Measurements from ENCODE around the gene INSR. TPM values are rescaled to one million over a fixed set of nuclear protein-coding genes. Genes with fewer than 3 reads are reported as not detected.

Gene INSR
- total and polyA plus RNA-seq, 2 experiments from 2014 or later = 19.2 to 52.1 TPM

- H3K4me1 Mint-ChIP-seq = no peaks in the 10 kb centered on the region
Measured at GRCh38 chr19:7172794-7173193, 121.4 kb downstream of the INSR start.

More at GRCh38 chr19:7172794-7173193, 121.4 kb downstream of the INSR start:
- H3K27me3 ChIP-seq (ENCODE audit: insufficient read depth) = no peaks in the 10 kb centered on the region
- H3K36me3 ChIP-seq (ENCODE audit: insufficient read depth) = peaks cover 29% of the 10 kb centered on the region
- H3K79me2 ChIP-seq (replicated peaks; ENCODE audit: insufficient read depth) = no peaks in the 10 kb centered on the region
- DNase-seq (ENCODE audit: low spot score) = no peak
- H3K27ac Mint-ChIP-seq = no peak overlapping the region
- no peaks in the 10 kb centered on the region for H3F3A ChIP-seq (replicated peaks; ENCODE audit: low read depth)
- no peaks in the 10 kb centered on the region for H4K20me1 ChIP-seq (replicated peaks; ENCODE audit: insufficient read depth)
- H2AFZ ChIP-seq = no peak overlapping the region
- H3K4me1 ChIP-seq (ENCODE audit: insufficient read depth) = no peaks in the 10 kb centered on the region
- peaks cover 2% of the 10 kb centered on the region for H3K27me3 Mint-ChIP-seq (ENCODE audit: insufficient read depth, low read depth, poor library complexity)
- peaks cover 28% of the 10 kb centered on the region for H3K9me3 Mint-ChIP-seq
- no peak overlapping the region for H3K4me3 ChIP-seq
- no peak overlapping the region for H3K4me2 ChIP-seq
- no peak overlapping the region for H3K4me3 Mint-ChIP-seq
- peaks cover 58% of the 10 kb centered on the region for H3K36me3 Mint-ChIP-seq (ENCODE audit: low read depth)
- no peak overlapping the region for H3K27ac ChIP-seq (ENCODE audit: low read depth)
- H3K9me2 ChIP-seq (ENCODE audit: insufficient read depth) = no peaks in the 10 kb centered on the region
- TF ChIP-seq ZNF331 (CRISPR knock-in tag; IDR thresholded peaks at IDR 0.05; ENCODE audit: low read depth) (no peak), ETS1 (IDR thresholded peaks at IDR 0.05) (no peak), STAT1 (IDR thresholded peaks at IDR 0.05; ENCODE audit: unreplicated experiment) (no peak), ZNF462 (CRISPR knock-in tag; IDR thresholded peaks at IDR 0.05) (no peak), POLR2AphosphoS5 (IDR thresholded peaks at IDR 0.05; ENCODE audit: low read depth) (no peak), CREB1 (CRISPR knock-in tag; IDR thresholded peaks at IDR 0.05; ENCODE audit: low read depth) (no peak), EZH2phosphoT487 (IDR thresholded peaks at IDR 0.05; ENCODE audit: unreplicated experiment) (no peak), EZH2 (IDR thresholded peaks at IDR 0.05; ENCODE audit: low read depth, unreplicated experiment) (no peak), CTCF (conservative IDR thresholded peaks at IDR 0.05; ENCODE audit: low read depth in 2 of 2) (no peak), JUNB (IDR thresholded peaks at IDR 0.05; ENCODE audit: unreplicated experiment) (no peak), ZNF114 (CRISPR knock-in tag; IDR thresholded peaks at IDR 0.05) (no peak)
- TF ChIP-seq, protein P1, sequence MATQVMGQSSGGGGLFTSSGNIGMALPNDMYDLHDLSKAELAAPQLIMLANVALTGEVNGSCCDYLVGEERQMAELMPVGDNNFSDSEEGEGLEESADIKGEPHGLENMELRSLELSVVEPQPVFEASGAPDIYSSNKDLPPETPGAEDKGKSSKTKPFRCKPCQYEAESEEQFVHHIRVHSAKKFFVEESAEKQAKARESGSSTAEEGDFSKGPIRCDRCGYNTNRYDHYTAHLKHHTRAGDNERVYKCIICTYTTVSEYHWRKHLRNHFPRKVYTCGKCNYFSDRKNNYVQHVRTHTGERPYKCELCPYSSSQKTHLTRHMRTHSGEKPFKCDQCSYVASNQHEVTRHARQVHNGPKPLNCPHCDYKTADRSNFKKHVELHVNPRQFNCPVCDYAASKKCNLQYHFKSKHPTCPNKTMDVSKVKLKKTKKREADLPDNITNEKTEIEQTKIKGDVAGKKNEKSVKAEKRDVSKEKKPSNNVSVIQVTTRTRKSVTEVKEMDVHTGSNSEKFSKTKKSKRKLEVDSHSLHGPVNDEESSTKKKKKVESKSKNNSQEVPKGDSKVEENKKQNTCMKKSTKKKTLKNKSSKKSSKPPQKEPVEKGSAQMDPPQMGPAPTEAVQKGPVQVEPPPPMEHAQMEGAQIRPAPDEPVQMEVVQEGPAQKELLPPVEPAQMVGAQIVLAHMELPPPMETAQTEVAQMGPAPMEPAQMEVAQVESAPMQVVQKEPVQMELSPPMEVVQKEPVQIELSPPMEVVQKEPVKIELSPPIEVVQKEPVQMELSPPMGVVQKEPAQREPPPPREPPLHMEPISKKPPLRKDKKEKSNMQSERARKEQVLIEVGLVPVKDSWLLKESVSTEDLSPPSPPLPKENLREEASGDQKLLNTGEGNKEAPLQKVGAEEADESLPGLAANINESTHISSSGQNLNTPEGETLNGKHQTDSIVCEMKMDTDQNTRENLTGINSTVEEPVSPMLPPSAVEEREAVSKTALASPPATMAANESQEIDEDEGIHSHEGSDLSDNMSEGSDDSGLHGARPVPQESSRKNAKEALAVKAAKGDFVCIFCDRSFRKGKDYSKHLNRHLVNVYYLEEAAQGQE (IDR thresholded peaks at IDR 0.05; ENCODE audit: unreplicated experiment) = no peak
- ATAC-seq = no peak
